Panc1 (cell line): ENCODE results near the gene MAD1L1. TPM values are rescaled to one million over a fixed set of nuclear protein-coding genes. Genes with fewer than 3 reads are reported as not detected.

Experiments
- ATAC-seq: fragments of 200-7000 bp; cut with Tn5 transposase; 2 replicates; pipeline ENCODE4 v1.9.1; 2020; ENCODE audit warnings: mild to moderate bottlenecking, moderate library complexity
- BruUV-seq: library from RNA; stranded (reverse); fragments of 400-500 nt; replicated peaks from 2 replicates; lab custom pipeline; 2021; lab: Mats Ljungman, UMichigan
- CTCF ChIA-PET: fragments of 300-600 bp; sonication (Branson Sonifier 250); formaldehyde crosslinking; loops from one replicate; lab custom pipeline; 2022; ENCODE audit warnings: antibody characterized with exemption; lab: Charles Lee
- POLR2A ChIA-PET: fragments of 300-600 bp; sonication (Branson Sonifier 250); formaldehyde crosslinking; loops from one replicate; lab custom pipeline; 2022; ENCODE audit warnings: antibody characterized with exemption; lab: Charles Lee
- DNase-seq: peaks from one replicate; pipeline ENCODE4 v3.0.0-alpha.2; 2010; ENCODE audit warnings: low read depth, low spot score
- H3K27ac ChIP-seq: 2 replicates; pipeline ENCODE4 v1.5.1; 2011; ENCODE audit warnings: mild to moderate bottlenecking, low read length, inconsistent platforms
- H3K27me3 ChIP-seq: fragments of 200-500 bp; sonication (Bioruptor generic); 2 replicates; pipeline ENCODE4 v1.6.0; 2014; ENCODE audit warnings: low read length, inconsistent platforms; ENCODE audit not compliant: control insufficient read depth, insufficient read depth
- H3K36me3 ChIP-seq: fragments of 200-500 bp; sonication (Bioruptor generic); 2 replicates; pipeline ENCODE4 v1.5.1; 2014; ENCODE audit warnings: inconsistent platforms, mild to moderate bottlenecking, low read length, moderate library complexity; ENCODE audit not compliant: control insufficient read depth, insufficient read depth
- H3K4me1 ChIP-seq: 2 replicates; pipeline ENCODE4 v1.5.1; 2011; ENCODE audit warnings: inconsistent platforms, mild to moderate bottlenecking, low read length, moderate library complexity; ENCODE audit not compliant: control insufficient read depth, insufficient read depth
- H3K4me3 ChIP-seq, 2 experiments: 2 replicates each; pipeline ENCODE4 v1.5.1; 2011 to 2012; ENCODE audit warnings: low read depth in 2 of 2, low read length in 2 of 2, mild to moderate bottlenecking in 2 of 2, inconsistent platforms in 1 of 2, moderate library complexity in 1 of 2
- H3K9me3 ChIP-seq: fragments of 200-500 bp; sonication (Bioruptor generic); 2 replicates; pipeline ENCODE4 v1.5.1; 2014; ENCODE audit warnings: low read depth, mild to moderate bottlenecking, inconsistent platforms, low read length, moderate library complexity; ENCODE audit not compliant: control insufficient read depth, insufficient read depth
- CTCF ChIP-seq: fragments of 450-650 bp; IDR thresholded peaks from 2 replicates; pipeline ENCODE4 v1.5.1; 2017; ENCODE audit warnings: mild to moderate bottlenecking
- POLR2AphosphoS5 ChIP-seq: IDR thresholded peaks from 2 replicates; pipeline ENCODE4 v1.6.1; 2012; ENCODE audit warnings: mild to moderate bottlenecking, low read depth, low read length, moderate library complexity
- REST ChIP-seq, 2 experiments: IDR thresholded peaks; 2 replicates each; pipeline ENCODE4 v1.6.1; 2011 to 2012; ENCODE audit warnings: low read depth in 2 of 2, control low read depth in 1 of 2, low read length in 1 of 2, mild to moderate bottlenecking in 1 of 2, moderate library complexity in 1 of 2; ENCODE audit not compliant: insufficient read depth in 1 of 2
- SIN3A ChIP-seq: IDR thresholded peaks from 2 replicates; pipeline ENCODE4 v1.6.1; 2012; ENCODE audit warnings: low read depth, mild to moderate bottlenecking, low read length, moderate library complexity, borderline replicate concordance; ENCODE audit not compliant: insufficient read depth
- TCF7L2 ChIP-seq: IDR thresholded peaks from 2 replicates; pipeline ENCODE4 v1.6.1; 2011; ENCODE audit warnings: mild to moderate bottlenecking, low read depth, low read length, inconsistent platforms
- in situ Hi-C: cut with HindIII; loops from 2 replicates; pipeline ENCODE4 v1.10.0; 2016; ENCODE audit warnings: low sequenced_read_pairs, low pct_unique_long_range_greater_than_20kb
- intact Hi-C: fragments of 100-400 bp; cut with micrococcal nuclease; formaldehyde crosslinking; loops from one replicate; pipeline ENCODE4 v1.10.0; 2022; ENCODE audit not compliant: unreplicated experiment
- total RNA-seq: library from RNA; stranded (reverse); gene quantifications from one replicate; pipeline ENCODE4 v1.2.1, GENCODE V29; 2021; ENCODE audit not compliant: unreplicated experiment

Gene MAD1L1
- total RNA-seq, 1 experiment from 2014 or later, result 70.8 TPM

GRCh38 chr7:2100278-2101208, 132.2 kb downstream of the MAD1L1 start:
- CTCF ChIA-PET, result interaction anchor here (0.6 to 0.7 kb wide), 2 partner anchors 8 to 19 kb away, joined by 3 read pairs; no protein-coding TSS in a partner anchor
- no peaks in the 10 kb centered on the region for H3K36me3 ChIP-seq
- ATAC-seq, result no peak

More at GRCh38 chr7:2100278-2101208, 132.2 kb downstream of the MAD1L1 start:
- BruUV-seq, result no TSS peak
- in situ Hi-C loops (no loop called here), intact Hi-C loops (no loop called here)
- H3K27ac ChIP-seq, result no peak overlapping the region
- no peaks in the 10 kb centered on the region for H3K27me3 ChIP-seq
- POLR2A ChIA-PET, result interaction anchor here (0.6 kb wide), 1 partner anchor 320 kb away, joined by 8 read pairs; no protein-coding TSS in a partner anchor
- no peak overlapping the region for H3K4me3 ChIP-seq
- no peak for DNase-seq
- H3K9me3 ChIP-seq, result no peaks in the 10 kb centered on the region
- TF ChIP-seq CTCF (no peak), TCF7L2 (no peak), SIN3A (no peak), REST (IDR thresholded peaks at IDR 0.05; ENCODE audit: insufficient read depth in 1 of 2, low read depth in 2 of 2, low read length in 1 of 2) (no peak), POLR2AphosphoS5 (no peak)
- no peaks in the 10 kb centered on the region for H3K4me1 ChIP-seq
